COLO829 (cell line): ENCODE measurements around the gene DNMT3B.
A peak's percentile ranks its signal among the peaks of the same experiment; 100 is the strongest.
"Not testable (repeated sequence)": the region's sequence is repeated elsewhere in the genome, so short reads cannot be mapped to it uniquely, and the experiment has no call there.

Experiments
- DNase-seq: peaks from one replicate; pipeline ENCODE4 v3.0.0; 2012; ENCODE audit warnings: low spot score

The DNMT3B gene

DNA sequence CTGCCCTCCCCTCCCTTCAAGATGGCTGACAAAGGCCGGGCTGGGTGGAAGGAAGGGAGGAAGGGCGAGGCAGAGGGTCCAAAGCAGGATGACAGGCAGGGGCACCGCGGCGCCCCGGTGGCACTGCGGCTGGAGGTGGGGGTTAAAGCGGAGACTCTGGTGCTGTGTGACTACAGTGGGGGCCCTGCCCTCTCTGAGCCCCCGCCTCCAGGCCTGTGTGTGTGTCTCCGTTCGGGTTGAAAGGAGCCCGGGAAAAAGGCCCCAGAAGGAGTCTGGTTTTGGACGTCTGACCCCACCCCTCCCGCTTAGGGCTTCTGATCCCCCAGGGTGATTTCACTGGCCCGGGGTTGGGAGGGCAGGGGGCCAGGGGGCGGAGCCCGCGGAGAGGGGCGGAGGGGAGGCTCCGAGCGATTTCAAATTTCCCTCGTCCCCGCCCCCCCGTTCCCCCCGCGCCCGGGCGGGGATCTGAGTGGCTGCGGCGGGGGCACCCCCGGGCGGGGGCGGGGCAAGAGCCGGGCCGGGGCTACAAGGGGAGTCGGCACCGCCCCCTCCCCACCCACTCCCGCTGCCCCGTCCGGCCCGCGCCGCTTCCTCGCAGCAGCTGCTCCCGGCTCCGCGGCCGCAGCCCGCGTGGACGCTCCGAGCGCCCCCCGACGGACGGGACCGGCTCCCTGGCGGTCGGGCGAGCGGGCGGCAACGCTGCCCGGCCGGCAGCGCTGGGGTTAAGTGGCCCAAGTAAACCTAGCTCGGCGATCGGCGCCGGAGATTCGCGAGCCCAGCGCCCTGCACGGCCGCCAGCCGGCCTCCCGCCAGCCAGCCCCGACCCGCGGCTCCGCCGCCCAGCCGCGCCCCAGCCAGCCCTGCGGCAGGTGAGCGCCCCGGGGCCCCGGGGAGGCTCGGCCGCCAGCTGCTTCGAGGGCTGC, at the start of gene DNMT3B:
TSS of gene DNMT3B (plus strand) at position 555 of the 923 bp plus-strand sequence. CDS start 17,939 bp downstream, outside the sequence.
- DNase-seq, result peak; percentile 78

DNA sequence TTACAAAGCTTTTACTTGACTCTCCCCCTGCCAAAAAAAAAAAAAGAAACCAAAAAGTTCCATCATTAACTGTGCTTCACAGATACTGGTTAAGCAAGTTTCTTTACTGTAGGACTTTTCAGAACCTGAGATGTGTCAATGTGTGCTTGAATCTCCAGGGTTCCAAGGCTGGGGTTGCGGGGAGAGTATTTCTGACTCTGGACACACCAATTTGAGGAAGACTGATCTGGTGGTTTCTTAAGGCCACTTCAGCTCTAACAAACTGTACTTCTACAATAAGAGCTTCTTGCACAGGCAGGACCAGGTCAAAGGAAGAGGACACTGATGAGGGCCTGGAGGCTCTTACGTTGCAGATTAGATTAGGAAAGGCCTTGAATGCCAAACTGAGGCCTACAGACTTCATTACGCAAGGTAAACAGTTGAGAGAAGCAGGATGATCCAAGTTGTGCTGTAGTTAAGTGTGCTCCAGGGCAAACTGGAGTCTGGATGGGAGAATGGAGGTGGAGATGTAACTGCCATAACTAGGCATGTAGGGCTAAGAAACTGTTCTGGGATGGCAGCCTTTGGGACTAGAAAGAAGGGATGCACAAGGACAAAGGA, 43.3 kb upstream of the DNMT3B start:
- no peak for DNase-seq

DNA sequence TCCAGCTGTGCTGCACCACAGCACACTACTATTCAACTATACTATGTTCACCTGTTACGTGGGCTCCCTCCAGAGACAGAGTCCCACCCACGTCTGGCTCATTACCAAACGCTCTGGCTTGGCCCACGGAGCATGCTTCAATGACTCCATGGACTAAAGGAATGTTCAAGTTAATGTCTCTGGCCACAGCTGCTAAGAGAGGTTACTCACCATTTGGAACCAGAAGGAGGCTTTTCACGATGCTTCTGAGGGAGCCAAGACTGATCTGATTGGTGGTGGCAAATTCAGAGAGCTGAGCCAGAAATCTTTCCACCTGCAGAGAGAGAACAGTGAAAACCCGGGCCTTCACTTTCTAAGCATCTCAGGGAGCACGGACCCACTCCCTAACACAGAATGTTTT, 34.5 kb upstream of the DNMT3B start:
- no peak for DNase-seq

GRCh38 chr20:32728435-32728834, 33.8 kb upstream of the DNMT3B start:
- not testable (repeated sequence) for DNase-seq

DNA sequence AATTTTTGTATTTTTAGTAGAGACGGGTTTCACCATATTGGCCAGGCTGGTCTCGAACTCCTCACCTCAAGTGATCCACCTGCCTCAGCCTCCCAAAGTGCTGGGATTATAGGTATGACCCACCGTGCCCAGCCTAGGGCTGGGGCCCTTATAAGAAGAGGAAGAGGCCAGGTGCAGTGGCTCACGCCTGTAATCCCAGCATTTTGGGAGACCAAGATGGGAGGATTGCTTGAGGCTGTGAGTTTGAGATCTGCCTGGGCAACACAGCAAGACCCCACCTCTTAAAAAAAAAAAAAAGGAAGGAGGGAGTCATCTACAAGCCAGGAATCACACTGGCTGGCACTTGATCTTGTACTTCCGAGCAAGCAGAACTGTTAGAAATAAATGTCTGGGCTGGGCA, 32.9 kb upstream of the DNMT3B start:
- not testable (repeated sequence) for DNase-seq

- no peak for DNase-seq
Measured at GRCh38 chr20:32731882-32732266, 30.3 kb upstream of the DNMT3B start.

DNA sequence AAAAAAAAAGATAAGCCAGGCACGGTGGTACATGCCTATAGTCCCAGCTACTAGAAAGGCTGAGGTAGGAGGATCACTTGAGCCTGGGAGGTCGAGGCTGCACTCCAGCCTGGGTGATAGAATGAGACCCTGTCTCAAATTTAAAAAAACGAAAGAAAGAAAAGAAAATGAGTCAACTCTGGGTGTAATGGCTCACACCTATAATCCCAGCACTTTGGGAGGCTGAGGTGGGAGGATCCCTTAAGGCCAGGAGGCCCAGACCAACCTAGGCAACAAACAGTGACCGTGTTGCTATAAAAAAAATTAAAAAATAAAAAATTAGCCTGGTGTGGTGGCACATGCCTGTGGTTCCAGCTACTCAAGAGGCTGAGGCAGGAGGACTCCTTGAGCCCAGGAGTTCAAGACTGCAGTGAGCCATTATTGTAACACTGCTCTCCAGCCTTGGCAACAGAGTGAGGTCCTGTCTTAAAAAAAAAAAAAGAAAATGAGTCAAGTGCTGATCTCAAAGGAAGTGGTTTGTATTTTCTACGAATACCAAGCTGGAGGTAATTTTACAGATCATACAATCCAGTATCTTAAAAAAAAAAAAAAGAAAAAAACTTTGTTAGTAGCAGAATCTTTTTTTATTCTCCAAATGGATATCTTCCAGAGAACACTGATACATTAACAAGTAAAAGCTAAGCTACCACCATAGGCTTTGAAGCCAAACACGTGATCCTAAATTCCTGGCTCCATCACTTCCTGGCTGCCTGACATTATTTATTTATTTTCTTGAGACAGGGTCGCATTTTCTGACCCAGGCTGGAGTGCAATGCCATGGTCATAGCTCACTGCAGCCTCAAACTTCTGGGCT, 24.6 kb upstream of the DNMT3B start:
- DNase-seq, result peak; percentile 51

- DNase-seq, result no peak
Measured at GRCh38 chr20:32741151-32741550, 21.0 kb upstream of the DNMT3B start.

DNA sequence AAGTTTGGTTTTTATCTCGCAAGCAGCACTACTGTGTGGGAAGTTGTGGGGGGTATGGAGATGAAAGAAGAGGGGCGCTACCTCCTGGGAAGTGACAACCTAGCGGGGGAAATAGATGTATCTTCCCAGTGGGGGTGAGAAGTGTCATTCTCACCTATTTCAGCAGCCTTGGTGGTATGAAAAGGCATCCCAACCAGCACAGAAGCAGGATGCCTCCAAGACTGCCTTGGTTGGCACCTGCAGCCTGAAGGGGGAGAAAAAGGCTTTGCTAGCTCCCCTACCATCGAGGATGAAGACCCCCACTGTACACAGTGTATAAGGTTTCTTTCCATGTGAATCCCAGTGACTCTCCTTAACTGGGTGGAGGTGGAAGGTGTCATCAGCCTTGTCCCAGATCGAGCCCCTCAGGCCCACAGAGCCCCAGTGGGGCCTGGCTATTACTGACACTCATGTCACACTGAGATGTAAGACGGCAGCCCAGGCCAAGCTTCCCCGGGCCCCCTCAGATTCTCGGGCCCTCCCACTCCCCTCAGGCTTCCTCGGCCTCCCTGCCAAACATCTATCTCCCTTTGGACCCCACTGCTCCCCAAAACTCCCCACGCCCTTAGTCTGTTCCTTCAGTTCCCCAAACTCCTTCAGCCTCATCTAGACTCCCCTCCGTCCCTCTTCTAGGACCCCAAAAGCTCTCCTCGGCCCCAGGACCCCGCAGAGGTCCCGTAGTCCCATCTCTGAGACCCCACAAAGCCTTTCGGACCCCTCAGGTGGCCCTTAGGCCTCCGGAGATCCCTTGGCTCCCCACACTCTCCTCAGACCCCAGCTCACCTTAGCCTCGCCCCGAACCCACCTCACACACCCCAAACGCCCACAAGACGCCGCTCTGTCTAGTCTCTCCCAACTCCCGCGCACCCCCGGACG, 19.6 kb upstream of the DNMT3B start:
- DNase-seq, result no peak

DNA sequence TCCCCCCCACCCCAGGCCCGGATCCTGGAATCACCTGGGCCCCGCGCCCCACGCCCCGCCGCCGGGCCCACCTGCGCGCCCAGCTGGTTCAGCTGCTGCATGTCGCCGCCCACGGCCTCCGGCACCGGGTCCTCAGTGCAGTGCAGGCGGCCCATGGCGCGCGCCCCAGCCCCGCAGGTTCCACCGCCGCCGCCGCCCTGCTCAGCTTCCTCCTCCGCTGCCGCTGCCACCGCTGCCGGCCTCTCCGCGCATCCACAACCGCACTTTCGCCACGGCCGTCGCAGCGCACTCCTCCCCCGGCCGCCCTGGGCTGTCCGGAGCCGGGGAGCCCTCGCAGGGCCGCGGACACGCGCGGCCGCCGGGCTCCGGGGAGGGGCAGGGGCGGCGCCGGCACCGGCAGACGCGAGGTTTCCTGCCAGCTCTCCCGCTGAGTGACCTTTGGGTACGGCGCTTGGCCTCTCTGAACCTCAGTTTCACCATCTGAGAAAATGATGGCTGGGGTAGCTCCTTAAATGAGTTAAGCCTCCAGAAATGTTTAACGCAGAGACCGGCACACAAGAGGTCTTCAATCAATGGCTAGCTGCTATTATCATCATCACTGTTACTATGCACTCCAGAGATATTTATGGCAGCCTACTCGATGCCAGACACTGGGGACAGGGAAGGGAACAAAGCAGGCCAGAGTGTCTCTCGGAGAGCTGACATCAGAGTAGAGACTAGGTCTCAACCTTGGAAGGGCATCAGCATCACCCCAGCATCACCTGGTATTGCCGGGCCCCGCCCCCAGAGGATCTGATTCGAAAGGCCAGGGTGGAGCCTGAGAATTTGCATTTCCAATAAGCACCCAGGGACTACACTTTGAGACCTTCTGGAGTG, 18.7 kb upstream of the DNMT3B start, which contains the start of gene COMMD7:
TSS of gene COMMD7 (minus strand) at position 231 of the 876 bp plus-strand sequence. CDS start at position 155, 76 bp downstream.
- no peak for DNase-seq

DNA sequence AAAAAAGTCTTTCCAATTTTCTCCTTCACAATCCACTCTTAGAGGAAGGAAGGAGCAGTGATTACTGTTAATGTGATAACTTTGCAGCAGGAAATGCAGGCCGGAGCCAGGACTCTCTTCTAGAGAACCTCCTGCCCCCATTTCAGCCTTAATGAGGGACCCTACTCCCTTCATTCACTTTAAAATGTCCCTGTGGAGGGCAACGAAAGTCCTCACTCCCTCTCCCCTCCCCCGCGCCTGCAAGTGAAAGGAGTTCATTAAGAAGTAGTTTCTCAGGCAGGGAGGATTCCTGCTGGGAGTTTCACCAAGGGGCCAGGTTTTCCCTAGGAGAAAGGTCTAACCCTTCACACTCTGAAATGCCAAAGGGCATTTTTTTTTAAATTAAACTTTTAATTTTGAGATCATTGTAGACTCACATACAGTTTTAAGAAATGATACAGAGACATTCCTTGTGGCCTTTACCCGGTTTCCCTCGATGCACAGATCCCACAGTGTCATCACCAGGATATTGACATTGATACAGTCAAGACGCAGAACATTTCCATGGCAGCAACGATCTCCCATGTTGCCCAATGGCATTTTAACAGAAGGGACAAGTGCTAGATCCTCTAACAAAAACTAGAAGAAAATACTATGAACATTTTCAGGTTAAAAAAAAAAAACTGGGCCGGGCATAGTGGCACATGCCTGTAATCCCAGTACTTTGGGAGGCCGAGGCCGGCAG, 12.1 kb upstream of the DNMT3B start:
- no peak for DNase-seq

- DNase-seq, result no peak
Measured at GRCh38 chr20:32751293-32751692, 10.9 kb upstream of the DNMT3B start.

- DNase-seq, result no peak
Measured at GRCh38 chr20:32751702-32752457, 10.3 kb upstream of the DNMT3B start.

- DNase-seq, result no peak
Measured at GRCh38 chr20:32752458-32753250, 9.5 kb upstream of the DNMT3B start.

DNA sequence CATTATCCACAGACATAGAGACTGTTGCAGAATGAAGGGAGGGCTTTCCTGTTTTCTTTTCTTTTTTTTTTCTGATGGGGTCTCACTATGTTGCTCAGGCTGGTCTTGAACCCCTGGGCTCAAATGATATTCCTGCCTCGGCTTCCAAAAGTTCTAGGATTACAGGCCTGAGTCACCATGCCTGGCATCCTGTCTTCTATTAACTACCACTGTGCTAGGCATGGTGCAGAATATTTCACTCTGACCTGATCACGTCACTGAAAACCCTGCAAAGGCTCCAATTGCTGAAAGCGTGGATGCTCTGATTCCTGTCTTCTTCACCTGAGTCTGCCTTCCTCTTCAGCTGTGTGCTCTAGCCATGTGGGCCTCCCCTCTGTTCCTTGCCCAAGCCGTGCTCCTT, 8.5 kb upstream of the DNMT3B start:
- DNase-seq, result no peak

- DNase-seq, result no peak
Measured at GRCh38 chr20:32756156-32756555, 6.0 kb upstream of the DNMT3B start.

GRCh38 chr20:32761417-32761830, 761 bp upstream of the DNMT3B start:
- DNase-seq, result no peak

DNA sequence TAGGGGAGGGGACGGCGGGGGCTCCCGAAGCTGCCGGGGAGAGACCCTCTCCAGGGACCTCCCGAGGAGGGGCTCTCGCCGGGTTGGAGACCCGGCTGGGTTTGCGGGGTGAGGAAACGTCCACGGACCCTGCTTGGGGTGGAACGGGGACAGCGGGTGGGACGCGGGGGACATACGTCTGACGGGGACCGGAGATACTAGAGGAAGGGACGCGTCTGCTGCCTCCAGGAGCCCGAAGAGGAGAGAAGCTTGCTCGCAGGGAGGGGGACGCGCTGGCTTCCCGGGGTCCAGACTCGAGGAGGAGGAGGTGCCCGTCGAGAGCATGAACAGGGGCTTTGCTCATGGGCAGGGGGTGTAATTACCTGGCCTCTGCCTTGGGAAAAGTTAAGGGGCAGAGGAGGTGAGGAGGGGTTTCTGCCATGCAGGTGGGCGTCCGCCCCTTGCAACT, 593 bp downstream of the DNMT3B start:
- DNase-seq, result no peak
